Effector memory CD4-positive, alpha-beta T cell (primary cell): ENCODE results near the gene NPC1L1.

Experiments
- DNase-seq, 3 donors: peaks; one replicate each; pipeline ENCODE4 v3.0.0-alpha.2; 2020
- H3K27ac ChIP-seq: 2 replicates; pipeline ENCODE4 v1.7.0; 2013; ENCODE audit warnings: mild to moderate bottlenecking, low read length, moderate library complexity; ENCODE audit not compliant: insufficient read depth, poor library complexity, severe bottlenecking
- H3K27me3 ChIP-seq: replicated peaks from 2 replicates; pipeline ENCODE4 v1.7.0; 2013; ENCODE audit warnings: mild to moderate bottlenecking, low read length; ENCODE audit not compliant: insufficient read depth, control insufficient read depth, poor library complexity, severe bottlenecking
- H3K36me3 ChIP-seq: 2 replicates; pipeline ENCODE4 v1.7.0; 2013; ENCODE audit warnings: mild to moderate bottlenecking, low read length, moderate library complexity; ENCODE audit not compliant: control insufficient read depth, insufficient read depth
- H3K4me1 ChIP-seq: 2 replicates; pipeline ENCODE4 v1.7.0; 2013; ENCODE audit warnings: low read length, mild to moderate bottlenecking; ENCODE audit not compliant: control insufficient read depth, insufficient read depth, poor library complexity, severe bottlenecking
- H3K4me3 ChIP-seq: 2 replicates; pipeline ENCODE4 v1.7.0; 2013; ENCODE audit warnings: low read length, low read depth, mild to moderate bottlenecking; ENCODE audit not compliant: insufficient read depth, poor library complexity, severe bottlenecking
- H3K9me3 ChIP-seq: 2 replicates; pipeline ENCODE4 v1.7.0; 2013; ENCODE audit warnings: mild to moderate bottlenecking, low read length, moderate library complexity; ENCODE audit not compliant: control insufficient read depth
- total RNA-seq, 3 donors: gene quantifications; one replicate each; lab custom pipeline; 2026; lab: John Stamatoyannopoulos, UW

Gene NPC1L1
- total RNA-seq, result 0 to 0.77 (median 0.44) reads per million in 3 donors

- H3K4me3 ChIP-seq, result no peak within 1 kb of the TSS
- H3K27ac ChIP-seq, result no peak within 1 kb of the TSS
- no peaks in the 10 kb centered on the region for H3K27me3 ChIP-seq
- no peak for DNase-seq
- H3K4me1 ChIP-seq, result no peaks in the 10 kb centered on the region
- H3K9me3 ChIP-seq, result no peaks in the 10 kb centered on the region
- H3K36me3 ChIP-seq, result no peaks in the 10 kb centered on the region
Measured at GRCh38 chr7:44541028-44541869, at the start of gene NPC1L1. TSS of gene NPC1L1 (minus strand) at chr7:44541330. CDS start at chr7:44541259, 71 bp downstream.

GRCh38 chr7:44590910-44591309 is 49.8 kb upstream of the NPC1L1 start:
- no peak for DNase-seq
- Histone ChIP-seq H3K9me3 (no peaks in the 10 kb centered on the region), H3K27me3 (no peaks in the 10 kb centered on the region), H3K27ac (no peak overlapping the region), H3K4me3 (no peak overlapping the region), H3K36me3 (no peaks in the 10 kb centered on the region), H3K4me1 (no peaks in the 10 kb centered on the region)

- Histone ChIP-seq H3K27me3 (no peaks in the 10 kb centered on the region), H3K9me3 (no peaks in the 10 kb centered on the region), H3K27ac (no peak overlapping the region), H3K4me1 (no peaks in the 10 kb centered on the region), H3K36me3 (no peaks in the 10 kb centered on the region), H3K4me3 (no peak overlapping the region)
- peak in 2 of 3 donors; percentile 26 to 45 for DNase-seq
Measured at GRCh38 chr7:44587843-44588711, 46.9 kb upstream of the NPC1L1 start.

- Histone ChIP-seq H3K4me3 (peak overlapping the region; percentile 51), H3K4me1 (peaks cover 24% of the 10 kb centered on the region), H3K9me3 (no peaks in the 10 kb centered on the region), H3K27me3 (no peaks in the 10 kb centered on the region), H3K36me3 (peaks cover 20% of the 10 kb centered on the region), H3K27ac (peak overlapping the region; percentile 91)
- DNase-seq, result no peak
Measured at GRCh38 chr7:44583146-44583865, 42.2 kb upstream of the NPC1L1 start.

- peak; percentile 100 for DNase-seq
- peaks cover 24% of the 10 kb centered on the region for H3K4me1 ChIP-seq
- no peaks in the 10 kb centered on the region for H3K27me3 ChIP-seq
- H3K9me3 ChIP-seq, result no peaks in the 10 kb centered on the region
- peak within 1 kb of the TSS; percentile 96 for H3K27ac ChIP-seq
- H3K4me3 ChIP-seq, result peak within 1 kb of the TSS; percentile 63
- H3K36me3 ChIP-seq, result peaks cover 25% of the 10 kb centered on the region
Measured at GRCh38 chr7:44581879-44582603, 40.9 kb upstream of the NPC1L1 start, which contains the start of gene TMED4. TSS of gene TMED4 (minus strand) at chr7:44582231. CDS start at chr7:44582206, 25 bp downstream.

GRCh38 chr7:44580945-44581878 is 40.1 kb upstream of the NPC1L1 start:
- Histone ChIP-seq H3K27me3 (no peaks in the 10 kb centered on the region), H3K4me3 (peak overlapping the region; percentile 63), H3K36me3 (peaks cover 25% of the 10 kb centered on the region), H3K4me1 (peaks cover 24% of the 10 kb centered on the region), H3K27ac (peak overlapping the region; percentile 96), H3K9me3 (no peaks in the 10 kb centered on the region)
- DNase-seq, result peak; percentile 18 to 34 (median 28)

- H3K9me3 ChIP-seq, result no peaks in the 10 kb centered on the region
- H3K4me1 ChIP-seq, result peaks cover 33% of the 10 kb centered on the region
Measured at GRCh38 chr7:44576228-44576627, 35.1 kb upstream of the NPC1L1 start.

GRCh38 chr7:44575054-44575453 is 33.9 kb upstream of the NPC1L1 start:
- Histone ChIP-seq H3K36me3 (peaks cover 46% of the 10 kb centered on the region), H3K4me1 (peaks cover 22% of the 10 kb centered on the region), H3K27me3 (no peaks in the 10 kb centered on the region), H3K4me3 (no peak overlapping the region), H3K27ac (peak overlapping the region; percentile 89), H3K9me3 (no peaks in the 10 kb centered on the region)
- no peak for DNase-seq

More at GRCh38 chr7:44576228-44576627, 35.1 kb upstream of the NPC1L1 start:
- H3K4me3 ChIP-seq, result no peak overlapping the region
- DNase-seq, result no peak
- no peak overlapping the region for H3K27ac ChIP-seq
- no peaks in the 10 kb centered on the region for H3K27me3 ChIP-seq
- H3K36me3 ChIP-seq, result peaks cover 39% of the 10 kb centered on the region
